Measurements from ENCODE around the gene PDE3B.

PDE3B gene

DNA sequence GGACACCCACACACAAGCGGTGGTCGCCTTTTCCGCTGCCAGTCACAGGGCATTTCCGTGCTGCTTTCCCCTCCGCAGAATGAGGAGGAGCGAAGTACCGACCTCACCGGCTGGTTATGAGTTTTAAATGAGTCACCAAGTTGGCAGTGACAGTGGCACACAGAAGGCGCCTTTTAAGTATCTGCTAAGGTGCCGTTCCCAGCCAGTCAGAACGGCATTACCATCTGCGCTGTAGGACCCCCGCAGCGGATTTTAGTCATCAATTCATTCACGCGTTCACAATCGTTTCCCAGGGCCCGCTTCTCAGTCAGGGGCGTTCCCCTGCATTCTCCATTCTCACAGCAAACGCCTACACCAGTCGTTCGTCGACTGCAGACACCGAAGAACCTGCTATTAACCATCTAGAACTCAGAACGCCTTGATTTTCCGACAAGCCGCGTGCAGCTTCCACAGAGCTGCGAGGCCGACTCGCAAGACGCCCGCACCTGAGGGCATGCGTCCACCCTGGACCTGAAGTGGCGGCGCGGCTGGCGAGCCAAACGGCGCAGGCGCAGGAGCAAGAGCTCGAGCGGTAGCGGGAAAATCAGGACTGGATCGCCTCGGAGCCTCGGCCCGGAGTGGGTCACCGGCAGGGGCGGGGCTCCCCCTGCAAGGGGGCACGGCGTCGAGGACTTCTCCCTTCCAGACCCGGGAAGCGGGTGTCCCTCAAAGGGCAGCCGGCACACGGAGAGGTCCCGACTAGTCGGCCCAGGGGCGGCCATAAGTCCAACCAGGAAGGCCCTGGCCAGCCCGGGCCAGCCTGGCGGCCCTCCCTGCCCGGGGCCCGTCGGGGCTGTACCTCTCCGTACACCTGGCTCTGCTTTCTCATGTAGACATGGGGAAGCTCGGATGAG is 247.8 kb downstream of the PDE3B start:
- peak; percentile 47 for DNase-seq (ENCODE audit: low spot score)

DNA sequence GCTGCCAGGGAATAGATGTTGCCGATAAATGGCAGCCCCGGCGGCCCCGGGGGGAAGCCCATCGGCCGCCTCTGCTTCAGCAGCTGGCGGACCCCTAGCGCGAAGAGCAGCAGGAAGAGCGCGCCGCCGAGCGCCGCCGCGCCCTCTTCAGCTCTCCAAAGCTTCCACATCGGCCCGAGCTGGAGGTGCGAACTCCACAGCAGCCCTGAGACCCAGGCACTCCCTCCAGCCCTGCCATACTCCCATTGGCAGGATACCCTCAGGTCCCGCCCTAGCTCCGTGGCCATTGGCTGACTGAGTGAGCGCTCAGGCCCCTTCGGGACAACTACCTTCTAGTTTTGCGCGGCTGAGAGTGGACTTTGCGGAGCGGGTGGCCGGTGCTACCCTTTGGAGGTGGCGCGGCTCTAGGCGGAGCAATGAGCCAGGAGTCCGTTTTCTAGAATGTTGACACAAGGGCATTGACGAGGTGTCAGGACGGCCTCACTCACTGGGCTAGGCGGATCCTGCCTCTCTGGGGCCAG is 248.5 kb downstream of the PDE3B start, which contains the start of gene CYP2R1:
Gene CYP2R1 (minus strand): TSS at position 196 of the 521 bp plus-strand sequence. CDS start 26 bp downstream, at position 170.
- DNase-seq (ENCODE audit: low spot score): peak; percentile 89

DNA sequence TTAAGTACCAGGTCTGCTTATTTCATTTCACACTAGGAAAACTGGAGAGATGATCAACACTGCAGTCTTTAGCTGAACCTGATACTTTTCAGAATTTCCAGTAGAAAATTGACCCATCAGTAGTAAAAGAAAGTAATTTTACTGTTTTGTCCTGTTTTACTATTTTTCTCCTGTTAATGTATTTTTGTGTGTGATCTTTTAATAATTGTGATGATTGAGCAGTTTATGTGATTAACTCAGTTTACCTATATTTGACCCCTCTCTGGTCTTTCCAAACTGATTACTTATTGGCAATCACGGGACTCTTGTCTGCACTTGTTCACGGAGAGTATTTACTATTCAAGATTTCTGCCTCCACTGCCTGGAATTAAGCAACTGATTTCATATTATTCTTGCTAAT is 249.0 kb downstream of the PDE3B start:
- no peak for DNase-seq (ENCODE audit: low spot score)

GRCh38 chr11:14894657-14895598 is 251.3 kb downstream of the PDE3B start:
- DNase-seq (ENCODE audit: low spot score): no peak

DNA sequence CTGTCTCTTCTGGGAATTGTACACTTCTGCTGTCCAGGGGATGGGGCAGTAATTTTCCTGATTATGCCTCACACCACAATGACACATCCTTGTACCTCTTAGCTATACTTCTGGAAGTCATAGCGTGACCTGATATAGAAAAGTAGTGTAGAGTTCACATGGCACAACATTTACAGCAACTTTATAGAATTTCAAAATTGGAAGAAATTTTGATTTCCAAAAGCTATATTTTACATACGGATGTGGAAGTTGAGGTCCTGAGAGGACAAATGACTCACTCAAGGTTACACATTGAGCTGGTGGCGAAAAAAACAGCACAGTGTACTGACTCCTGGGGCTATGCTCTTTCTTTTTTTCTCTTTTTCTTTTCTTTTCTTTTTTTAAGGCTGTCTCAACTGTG is 254.8 kb downstream of the PDE3B start:
- no peak for DNase-seq (ENCODE audit: low spot score)

GRCh38 chr11:14898906-14899305 is 255.3 kb downstream of the PDE3B start:
- DNase-seq (ENCODE audit: low spot score): no peak

- DNase-seq (ENCODE audit: low spot score): no peak
These were observed 259.2 kb downstream of the PDE3B start for GRCh38 chr11:14902650-14903350.

- DNase-seq (ENCODE audit: low spot score): peak; percentile 43
These were observed 261.1 kb downstream of the PDE3B start for GRCh38 chr11:14904745-14905103.

DNA sequence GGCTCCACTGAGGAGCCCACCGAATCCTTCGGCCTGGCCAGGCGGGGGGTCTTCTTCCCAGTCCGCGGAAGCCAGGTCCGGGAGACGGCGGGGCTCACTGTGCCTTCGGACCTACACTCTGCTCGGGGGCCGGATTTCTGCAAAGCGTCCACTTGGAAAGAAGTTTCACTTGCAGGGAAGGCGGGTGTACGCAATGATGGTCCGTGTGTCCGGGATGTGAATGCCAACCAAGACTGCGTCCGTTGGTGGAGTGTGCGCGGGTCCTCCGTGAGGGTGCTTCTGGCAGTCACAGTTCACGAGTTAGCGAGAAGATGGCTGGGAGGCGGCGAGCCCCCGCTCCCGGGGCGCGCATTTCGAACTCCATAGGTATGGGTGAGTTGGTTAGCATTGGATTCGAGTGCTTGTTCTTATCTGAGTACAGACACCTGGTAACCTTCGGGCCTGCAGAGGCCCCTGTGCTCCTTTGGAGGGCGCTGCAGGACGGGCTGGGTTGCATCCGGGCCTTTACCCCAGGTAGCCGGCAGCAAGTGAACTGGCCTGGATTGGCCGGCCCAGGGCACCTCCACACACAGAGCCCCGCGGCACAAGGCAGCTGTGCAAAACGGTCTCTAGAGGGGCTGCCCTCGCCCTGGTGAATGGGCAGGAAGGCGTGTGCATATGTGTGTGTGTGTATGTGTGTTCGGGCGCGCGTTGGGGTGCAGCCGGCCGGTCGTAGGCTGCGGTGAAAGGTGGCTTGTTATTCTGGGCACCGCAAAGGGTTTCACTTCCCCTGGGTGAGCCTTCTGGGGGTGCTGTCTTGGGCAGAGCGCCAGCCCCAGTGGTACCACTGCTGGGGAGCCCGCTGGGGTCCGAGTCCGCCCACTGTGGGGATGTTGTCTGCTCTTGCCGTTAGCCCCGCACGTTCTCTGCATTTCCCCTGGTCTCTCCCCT is 261.8 kb downstream of the PDE3B start:
- peak; percentile 71 for DNase-seq (ENCODE audit: low spot score)

DNA sequence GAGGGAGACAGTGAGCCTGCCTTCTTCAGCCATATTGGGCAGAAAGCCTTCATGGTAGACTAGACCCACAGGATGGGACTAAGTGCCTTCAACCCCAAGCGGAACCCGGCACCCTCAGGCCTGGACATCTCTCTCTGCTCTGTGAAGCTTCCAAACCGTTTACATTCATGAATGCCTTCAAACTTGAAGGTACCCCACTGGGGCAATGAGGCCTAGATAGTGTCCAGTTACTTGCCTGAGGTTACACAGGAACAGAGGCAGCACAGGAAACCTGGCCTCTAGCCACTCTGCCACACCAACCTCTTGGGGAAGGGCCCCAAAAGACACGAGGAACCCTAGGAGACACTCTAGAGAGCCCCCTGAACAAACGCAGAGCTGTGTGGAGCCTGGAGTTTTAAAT is 263.0 kb downstream of the PDE3B start:
- DNase-seq (ENCODE audit: low spot score): no peak

DNA sequence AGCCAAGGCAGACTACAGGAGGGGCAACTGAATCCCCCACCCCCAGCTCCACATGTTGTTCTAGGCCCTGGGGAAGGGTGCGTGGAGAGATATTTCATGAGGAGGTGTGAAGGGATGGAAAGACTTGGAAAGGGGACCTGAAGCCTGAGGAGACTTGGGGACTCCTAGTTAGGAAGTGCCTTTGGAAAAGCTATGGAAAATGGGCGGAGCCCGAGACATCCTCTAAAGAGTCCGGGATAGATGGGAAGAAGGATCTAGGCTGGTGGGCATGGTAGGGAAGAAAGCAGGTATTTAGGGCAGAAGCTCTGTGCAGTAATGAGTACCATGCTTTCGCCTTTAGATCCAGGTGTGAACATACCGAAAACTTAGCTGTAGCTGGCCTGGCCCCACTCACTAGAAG is 263.4 kb downstream of the PDE3B start:
- DNase-seq (ENCODE audit: low spot score): no peak

- no peak for DNase-seq (ENCODE audit: low spot score)
These were observed 264.0 kb downstream of the PDE3B start for GRCh38 chr11:14907411-14908213.

DNA sequence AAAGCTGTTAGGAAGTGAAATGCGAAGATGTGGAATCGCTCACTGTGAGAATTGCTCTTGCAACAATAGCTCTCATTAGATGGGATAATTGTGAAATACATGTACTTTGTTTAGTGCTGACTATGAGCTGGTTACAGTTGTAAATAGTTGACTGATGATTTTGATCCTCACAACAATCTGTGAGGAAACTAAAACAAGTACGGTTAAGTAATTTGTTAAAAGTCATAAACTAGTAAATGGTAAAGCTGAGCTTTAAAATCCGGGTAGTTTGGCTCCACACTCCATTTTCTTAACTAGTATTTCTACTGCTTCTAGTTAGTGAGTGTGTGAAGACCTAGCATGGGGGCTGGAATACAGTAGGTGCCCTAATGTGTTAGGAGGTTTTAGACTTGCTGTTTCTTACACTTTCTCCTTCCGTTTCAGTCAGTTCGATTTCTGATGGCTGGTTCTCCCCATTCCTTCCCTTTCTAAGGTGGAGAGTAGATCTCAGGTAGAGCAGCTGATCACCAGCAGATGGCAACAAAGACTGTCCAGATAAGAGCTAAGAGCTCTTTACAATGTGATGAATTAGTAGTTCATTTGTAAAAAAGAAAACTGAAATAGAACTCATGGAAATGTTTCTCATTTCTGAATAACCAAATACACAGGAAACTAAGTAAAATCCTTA is 264.7 kb downstream of the PDE3B start:
- no peak for DNase-seq (ENCODE audit: low spot score)

DNA sequence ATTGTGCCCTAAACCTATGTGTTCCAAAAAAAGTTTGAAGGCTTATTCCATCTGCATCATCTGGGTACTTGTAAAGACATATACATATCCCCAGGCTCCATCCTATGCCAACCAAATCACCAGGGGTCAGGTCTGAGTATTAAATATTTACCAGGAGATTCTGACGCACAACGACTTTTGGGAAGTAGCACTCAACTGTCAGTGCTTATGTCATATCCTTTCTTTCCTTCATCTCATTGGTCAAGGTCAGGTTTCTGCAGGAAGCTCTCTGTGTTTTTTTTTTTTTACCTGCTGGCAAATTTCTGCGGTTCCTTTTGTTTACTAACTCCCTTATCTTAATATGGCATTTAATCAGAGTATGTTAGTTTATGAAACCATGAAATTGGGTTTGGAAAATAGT is 270.9 kb downstream of the PDE3B start:
- DNase-seq (ENCODE audit: low spot score): no peak

DNA sequence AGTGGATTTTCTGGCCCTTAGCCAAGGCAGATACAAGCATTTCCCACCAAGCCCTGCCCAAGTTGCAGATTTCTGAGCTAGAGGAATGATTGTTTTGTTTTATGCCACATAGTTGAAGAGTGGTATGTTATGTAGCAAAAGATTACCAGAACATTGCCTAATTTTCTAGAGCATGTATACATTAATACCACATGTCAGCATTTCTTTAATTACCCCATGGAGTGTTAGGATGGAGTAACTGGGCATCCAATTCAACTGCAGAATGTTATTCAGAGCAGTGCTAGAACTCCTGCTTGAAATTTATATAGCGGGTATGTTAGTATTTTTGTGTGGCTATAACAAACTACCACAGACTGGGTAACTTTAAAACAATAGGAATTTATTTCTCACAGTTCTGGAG is 272.8 kb downstream of the PDE3B start:
- DNase-seq (ENCODE audit: low spot score): no peak
